GM12878 (cell line): ENCODE results near the gene CA10. TPM values are rescaled to one million over a fixed set of nuclear protein-coding genes. Genes with fewer than 3 reads are reported as not detected.

Experiments
- ATAC-seq: fragments of 200-7000 bp; cut with Tn5 transposase; 3 replicates; pipeline ENCODE4 v1.9.1; 2020; ENCODE audit warnings: mild to moderate bottlenecking, moderate library complexity
- BruUV-seq: library from RNA; stranded (reverse); fragments of 400-500 nt; replicated peaks from 2 replicates; lab custom pipeline; 2021; lab: Mats Ljungman, UMichigan
- CTCF ChIA-PET: fragments of 300-600 bp; sonication (Branson Sonifier 250); formaldehyde crosslinking; extraction: SDS; loops from one replicate; lab custom pipeline; 2021; ENCODE audit warnings: inconsistent platforms; lab: Yijun Ruan, JAX
- POLR2A ChIA-PET: fragments of 350-600 bp; formaldehyde crosslinking; extraction: SDS; loops from one replicate; lab custom pipeline; 2021; ENCODE audit warnings: inconsistent platforms; lab: Charles Lee
- RAD21 ChIA-PET: fragments of 300-600 bp; sonication (Branson Sonifier 250); formaldehyde crosslinking; loops from one replicate; lab custom pipeline; 2023; ENCODE audit warnings: antibody characterized with exemption; ENCODE audit not compliant: unreplicated experiment; lab: Charles Lee
- SMC1A ChIA-PET: fragments of 300-600 bp; sonication (Branson Sonifier 250); formaldehyde crosslinking; loops from one replicate; lab custom pipeline; 2023; ENCODE audit not compliant: unreplicated experiment, uncharacterized antibody; lab: Charles Lee
- DNase-seq: peaks from one replicate; pipeline ENCODE4 v3.0.0-alpha.2; 2011; ENCODE audit warnings: low read depth, low spot score
- FAIRE-seq: peaks from 3 replicates; lab custom pipeline; 2011; peaks lifted over from hg19 to GRCh38; lab: Jason Lieb, UNC
- H2AFZ ChIP-seq: 2 replicates; pipeline ENCODE4 v1.6.0; 2011; ENCODE audit warnings: low read depth, low read length, control low read depth; ENCODE audit not compliant: control insufficient read depth
- H3K27ac ChIP-seq: 2 replicates; pipeline ENCODE4 v1.5.1; 2011; ENCODE audit warnings: control low read depth; ENCODE audit not compliant: control insufficient read depth, insufficient read depth
- H3K27me3 ChIP-seq, 2 experiments: replicated peaks in 1 of 2; 2 replicates each; pipeline versions ENCODE4 v1.6.0 to v1.6.1; 2011; ENCODE audit warnings: low read length in 1 of 2; ENCODE audit not compliant: control insufficient read depth in 2 of 2, insufficient read depth in 2 of 2
- H3K36me3 ChIP-seq, 2 experiments: 2 replicates each; pipeline ENCODE4 v1.5.1; 2011; ENCODE audit warnings: low read length in 1 of 2; ENCODE audit not compliant: control insufficient read depth in 2 of 2, insufficient read depth in 2 of 2
- H3K4me1 ChIP-seq: 2 replicates; pipeline ENCODE4 v1.6.1; 2011; ENCODE audit warnings: mild to moderate bottlenecking, low read length, moderate library complexity, mixed read lengths; ENCODE audit not compliant: control insufficient read depth, insufficient read depth
- H3K4me2 ChIP-seq: 2 replicates; pipeline ENCODE4 v1.6.0; 2011; ENCODE audit warnings: control low read depth; ENCODE audit not compliant: control insufficient read depth, insufficient read depth
- H3K4me3 ChIP-seq: fragments of 200-600 bp; sonication (generic); 2 replicates; pipeline ENCODE4 v1.5.1; 2016
- H3K79me2 ChIP-seq: 2 replicates; pipeline ENCODE4 v1.6.0; 2011; ENCODE audit warnings: low read length; ENCODE audit not compliant: control insufficient read depth, insufficient read depth
- H3K9ac ChIP-seq: 2 replicates; pipeline ENCODE4 v1.8.0; 2011; ENCODE audit warnings: low read length, control low read depth, mixed read lengths; ENCODE audit not compliant: control insufficient read depth, insufficient read depth
- H3K9me3 ChIP-seq: replicated peaks from 3 replicates; pipeline ENCODE4 v1.5.1; 2011; ENCODE audit warnings: mild to moderate bottlenecking, low read length; ENCODE audit not compliant: control insufficient read depth, insufficient read depth
- H4K20me1 ChIP-seq: 2 replicates; pipeline ENCODE4 v1.6.0; 2011; ENCODE audit not compliant: control insufficient read depth, insufficient read depth
- BHLHE40 ChIP-seq, 2 experiments: fragments of 450-650 bp in 1 of 2; IDR thresholded peaks; 2 replicates each; pipeline ENCODE4 v1.6.1; 2011 to 2017; ENCODE audit warnings: low read depth in 2 of 2, borderline replicate concordance in 1 of 2, improper control_type of control experiment in 1 of 2, low read length in 1 of 2, mild to moderate bottlenecking in 1 of 2
- BRCA1 ChIP-seq: IDR thresholded peaks from 2 replicates; pipeline ENCODE4 v1.6.1; 2011; ENCODE audit warnings: low read depth, low read length, improper control_type of control experiment
- CEBPB ChIP-seq, 2 experiments: fragments of 150-350 bp in 1 of 2; IDR thresholded peaks; 2 replicates each; pipeline ENCODE4 v1.6.1; 2012 to 2014; ENCODE audit warnings: low read depth in 2 of 2, low read length in 2 of 2, borderline replicate concordance in 1 of 2, inconsistent platforms in 1 of 2
- CEBPZ ChIP-seq: fragments of 150-350 bp; IDR thresholded peaks from 2 replicates; pipeline ENCODE4 v1.6.1; 2016; ENCODE audit warnings: low read depth, low read length
- E2F4 ChIP-seq: IDR thresholded peaks from 2 replicates; pipeline ENCODE4 v1.6.1; 2012; ENCODE audit warnings: low read depth, low read length, improper control_type of control experiment
- KDM1A ChIP-seq: fragments of 200-600 bp; sonication (generic); IDR thresholded peaks from 2 replicates; pipeline ENCODE4 v1.6.1; 2016; ENCODE audit warnings: borderline replicate concordance
- NBN ChIP-seq: fragments of 450-650 bp; IDR thresholded peaks from 2 replicates; pipeline ENCODE4 v1.6.1; 2016
- NRF1 ChIP-seq: conservative IDR thresholded peaks from 2 replicates; pipeline ENCODE4 v1.6.1; 2011; ENCODE audit warnings: mild to moderate bottlenecking, low read depth, low read length, improper control_type of control experiment
- SRF ChIP-seq, 2 experiments: IDR thresholded peaks; 2 replicates each; pipeline ENCODE4 v1.6.1; 2011; ENCODE audit warnings: low read depth in 2 of 2, low read length in 2 of 2, mild to moderate bottlenecking in 1 of 2, moderate library complexity in 1 of 2
- SUPT20H ChIP-seq: IDR thresholded peaks from 2 replicates; pipeline ENCODE4 v1.6.1; 2011; ENCODE audit warnings: low read depth, mild to moderate bottlenecking, low read length, moderate library complexity, borderline replicate concordance; ENCODE audit not compliant: control insufficient read depth
- WGBS: methylation state at CpG from one replicate; pipeline ENCODE4 v1.1.6; 2016; ENCODE audit warnings: low lambda C conversion rate; ENCODE audit not compliant: insufficient replicate concordance, insufficient coverage; ENCODE audit errors: missing lambda C conversion rate; 5-methylcytosine and 5-hydroxymethylcytosine counted together
- in situ Hi-C: fragments of 300-500 bp; cut with MboI; formaldehyde crosslinking; loops from 9 replicates; pipeline ENCODE4 v1.14.3; 2018; ENCODE audit warnings: mixed read lengths
- intact Hi-C: fragments of 100-400 bp; cut with micrococcal nuclease; formaldehyde crosslinking; loops from one replicate; pipeline ENCODE4 v1.14.2; 2022; ENCODE audit not compliant: unreplicated experiment
- polyA plus RNA-seq, 11 experiments: library from polyadenylated mRNA; depleted of rRNA in 4 of 11; unstranded in 6 of 11; stranded (reverse) in 5 of 11; fragments of >200 nt; fragmentation: Nextera tagmentation in 4 of 11; fragmentation: Illumina TruSeq in 1 of 11; extraction: Ambion mirVana in 4 of 11; extraction: Trizol in 1 of 11; gene quantifications; 1 replicate in 1 of 11; 2 replicates in 10 of 11; pipeline versions ENCODE4 v1.2.1 to v1.2.3, GENCODE V29; 2011 to 2016; ENCODE audit warnings: inconsistent platforms in 2 of 11, missing spikeins in 2 of 11, low read depth in 1 of 11
- total RNA-seq, 4 experiments: library from RNA; depleted of rRNA in 3 of 4; stranded (reverse); fragments of >200 nt in 3 of 4; fragmentation: Illumina TruSeq in 1 of 4; extraction: Trizol in 1 of 4; gene quantifications; 2 replicates each; pipeline versions ENCODE4 v1.2.1 to v1.2.3, GENCODE V29; 2013 to 2021

CA10 gene
- total and polyA plus RNA-seq, 10 of the 15 experiments (the other 5 are each of a cell fraction or from before 2014, with no cell fraction given) = not detected

GRCh38 chr17:51734462-51734861 is 424.1 kb downstream of the CA10 start (continued):
- TF ChIP-seq NBN (no peak), SRF (IDR thresholded peaks at IDR 0.05; ENCODE audit: low read depth in 2 of 2, low read length in 2 of 2) (no peak), CEBPZ (no peak)
- TF ChIP-seq, all 136 proteins: peak for 0

GRCh38 chr17:51733166-51733565 is 425.3 kb downstream of the CA10 start:
- Histone ChIP-seq H3K27ac (no peak overlapping the region), H3K9me3 (no peaks in the 10 kb centered on the region), H3K4me2 (no peak overlapping the region), H3K79me2 (no peaks in the 10 kb centered on the region), H3K4me3 (no peak overlapping the region), H2AFZ (no peak overlapping the region), H3K4me1 (no peaks in the 10 kb centered on the region), H3K27me3 (no peaks in the 10 kb centered on the region), H3K36me3 (no peaks in the 10 kb centered on the region), H4K20me1 (no peaks in the 10 kb centered on the region), H3K9ac (no peak overlapping the region)
- FAIRE-seq = no peak
- DNase-seq = no peak
- intact Hi-C loops = no loop called here
- ChIA-PET SMC1A (interaction anchor here (0.7 kb wide), 1 partner anchor 14 kb away, joined by 3 read pairs; no protein-coding TSS in a partner anchor), POLR2A (no interaction called here), CTCF (no interaction called here), RAD21 (no interaction called here)
- ATAC-seq = no peak
- 12% methylated on average over 6 of the region's 6 CpGs for WGBS
- TF ChIP-seq E2F4 (no peak), BHLHE40 (IDR thresholded peaks at IDR 0.05; ENCODE audit: borderline replicate concordance in 1 of 2, low read depth in 2 of 2, low read length in 1 of 2) (no peak), SUPT20H (no peak), KDM1A (no peak), CEBPB (IDR thresholded peaks at IDR 0.05; ENCODE audit: borderline replicate concordance in 1 of 2, low read depth in 2 of 2, low read length in 2 of 2) (no peak), BRCA1 (no peak), NRF1 (no peak)
- in situ Hi-C loops = no loop called here
- BruUV-seq = no TSS peak
